AG10803 (cell line): ENCODE results near the gene FHIT.

Experiments
- DNase-seq: peaks from one replicate; pipeline ENCODE4 v3.0.0; 2010; ENCODE audit warnings: low read depth
- H3K4me3 ChIP-seq: 2 replicates; pipeline ENCODE4 v1.5.1; 2011; ENCODE audit warnings: mild to moderate bottlenecking, low read length, control low read depth
- TF ChIP-seq, protein P1 (sequence below): conservative IDR thresholded peaks from 2 replicates; pipeline ENCODE4 v1.5.1; 2011; ENCODE audit warnings: mild to moderate bottlenecking, low read length, control low read depth, inconsistent platforms

The FHIT gene

DNA sequence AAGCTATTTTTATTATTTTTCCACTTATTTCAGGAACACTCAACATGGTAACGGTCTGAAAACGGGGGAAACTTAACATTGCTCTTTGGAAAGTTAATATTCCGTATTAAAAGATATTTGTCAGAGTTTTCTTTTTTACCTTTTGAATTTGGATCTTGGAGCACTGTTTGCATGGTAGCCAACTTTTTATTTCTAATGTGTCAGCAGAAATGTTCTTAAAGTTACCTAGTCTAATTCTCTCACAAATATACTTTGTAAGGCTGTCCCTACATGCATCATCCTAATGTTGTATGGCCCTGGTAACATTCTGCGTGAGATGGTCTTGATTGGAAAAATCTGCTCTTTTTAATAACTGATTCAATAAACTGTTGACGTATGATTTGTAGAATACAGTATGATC is 719.5 kb downstream of the FHIT start:
- no peak for DNase-seq
- no peak overlapping the region for H3K4me3 ChIP-seq
- TF ChIP-seq, protein P1, sequence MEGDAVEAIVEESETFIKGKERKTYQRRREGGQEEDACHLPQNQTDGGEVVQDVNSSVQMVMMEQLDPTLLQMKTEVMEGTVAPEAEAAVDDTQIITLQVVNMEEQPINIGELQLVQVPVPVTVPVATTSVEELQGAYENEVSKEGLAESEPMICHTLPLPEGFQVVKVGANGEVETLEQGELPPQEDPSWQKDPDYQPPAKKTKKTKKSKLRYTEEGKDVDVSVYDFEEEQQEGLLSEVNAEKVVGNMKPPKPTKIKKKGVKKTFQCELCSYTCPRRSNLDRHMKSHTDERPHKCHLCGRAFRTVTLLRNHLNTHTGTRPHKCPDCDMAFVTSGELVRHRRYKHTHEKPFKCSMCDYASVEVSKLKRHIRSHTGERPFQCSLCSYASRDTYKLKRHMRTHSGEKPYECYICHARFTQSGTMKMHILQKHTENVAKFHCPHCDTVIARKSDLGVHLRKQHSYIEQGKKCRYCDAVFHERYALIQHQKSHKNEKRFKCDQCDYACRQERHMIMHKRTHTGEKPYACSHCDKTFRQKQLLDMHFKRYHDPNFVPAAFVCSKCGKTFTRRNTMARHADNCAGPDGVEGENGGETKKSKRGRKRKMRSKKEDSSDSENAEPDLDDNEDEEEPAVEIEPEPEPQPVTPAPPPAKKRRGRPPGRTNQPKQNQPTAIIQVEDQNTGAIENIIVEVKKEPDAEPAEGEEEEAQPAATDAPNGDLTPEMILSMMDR: no peak

DNA sequence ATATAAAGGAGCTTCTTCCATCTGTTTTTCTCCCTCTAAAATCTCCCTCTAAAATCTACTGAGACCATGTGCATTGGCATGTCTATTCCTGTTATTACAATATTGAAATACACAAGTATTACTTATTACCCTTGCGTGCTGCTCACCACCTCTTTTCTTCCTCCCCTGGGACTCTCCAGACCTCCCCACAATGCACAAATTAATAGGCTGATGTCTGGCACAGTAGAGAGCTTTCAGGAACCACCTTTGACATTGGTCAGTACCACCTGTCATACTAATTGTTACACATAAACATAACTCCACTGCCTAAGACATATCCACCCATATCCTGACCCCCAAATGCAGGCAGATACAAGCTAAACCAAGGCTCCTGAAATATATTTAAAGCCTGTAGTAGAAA is 722.6 kb downstream of the FHIT start:
- TF ChIP-seq, protein P1: no peak
- H3K4me3 ChIP-seq: no peak overlapping the region
- DNase-seq: no peak

DNA sequence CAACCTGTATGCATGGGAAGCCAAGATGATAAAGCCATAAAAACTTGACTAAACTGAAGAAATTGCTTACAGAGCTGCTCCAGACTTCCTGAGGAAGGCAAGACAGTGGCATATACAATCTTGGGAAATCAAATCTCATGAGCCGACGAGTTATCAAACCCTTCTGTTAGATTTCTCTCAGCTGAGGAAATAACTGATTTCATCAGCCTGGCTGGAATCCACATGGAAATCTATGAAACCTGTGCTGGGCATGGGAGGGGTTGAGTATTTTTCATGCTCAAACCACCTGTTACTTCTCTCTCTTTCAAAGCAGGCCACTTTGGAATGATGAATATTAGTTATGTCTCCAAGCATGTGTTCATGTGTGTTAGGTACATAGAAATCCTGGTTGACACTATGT is 727.7 kb downstream of the FHIT start:
- no peak overlapping the region for H3K4me3 ChIP-seq
- TF ChIP-seq, protein P1: no peak
- DNase-seq: no peak

DNA sequence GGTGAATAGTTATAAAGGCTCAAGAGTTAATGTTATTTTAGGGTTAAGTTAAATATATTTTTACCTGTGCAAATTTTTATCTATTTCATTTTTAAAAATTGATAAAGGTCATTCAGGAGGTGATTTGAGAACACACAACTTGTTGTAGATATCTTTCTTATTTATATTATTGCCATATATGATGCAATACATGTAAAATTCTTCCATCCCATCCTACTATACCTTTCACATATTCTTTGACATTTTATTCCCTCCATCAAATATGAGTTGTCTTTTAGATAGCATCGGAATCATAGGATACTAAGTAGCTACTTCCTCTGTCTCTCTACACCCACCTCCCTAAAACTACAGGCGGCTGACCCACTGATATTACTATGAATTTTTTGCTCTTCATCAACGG is 734.1 kb downstream of the FHIT start:
- TF ChIP-seq, protein P1: no peak
- no peak for DNase-seq
- no peak overlapping the region for H3K4me3 ChIP-seq

DNA sequence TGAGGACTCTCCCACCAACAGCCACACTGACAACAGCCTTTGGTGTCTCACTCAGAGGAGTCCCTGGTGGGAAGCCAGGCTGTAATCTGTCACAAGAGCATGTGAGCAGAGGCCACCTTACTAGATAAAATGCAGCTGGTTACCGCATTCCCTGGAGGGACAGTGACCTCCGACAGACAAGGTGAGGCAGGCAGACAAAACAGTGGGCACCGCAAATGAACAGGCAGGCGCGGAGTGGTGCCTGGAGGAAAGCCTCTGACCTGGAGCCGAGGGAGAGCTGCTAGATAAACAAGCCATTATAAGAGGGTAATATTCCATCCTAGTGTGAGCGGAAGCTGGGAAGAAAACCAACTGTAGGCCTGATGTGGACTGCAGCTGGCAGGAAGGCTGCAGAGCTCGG is 736.4 kb downstream of the FHIT start:
- TF ChIP-seq, protein P1: no peak
- H3K4me3 ChIP-seq: no peak overlapping the region
- DNase-seq: no peak

DNA sequence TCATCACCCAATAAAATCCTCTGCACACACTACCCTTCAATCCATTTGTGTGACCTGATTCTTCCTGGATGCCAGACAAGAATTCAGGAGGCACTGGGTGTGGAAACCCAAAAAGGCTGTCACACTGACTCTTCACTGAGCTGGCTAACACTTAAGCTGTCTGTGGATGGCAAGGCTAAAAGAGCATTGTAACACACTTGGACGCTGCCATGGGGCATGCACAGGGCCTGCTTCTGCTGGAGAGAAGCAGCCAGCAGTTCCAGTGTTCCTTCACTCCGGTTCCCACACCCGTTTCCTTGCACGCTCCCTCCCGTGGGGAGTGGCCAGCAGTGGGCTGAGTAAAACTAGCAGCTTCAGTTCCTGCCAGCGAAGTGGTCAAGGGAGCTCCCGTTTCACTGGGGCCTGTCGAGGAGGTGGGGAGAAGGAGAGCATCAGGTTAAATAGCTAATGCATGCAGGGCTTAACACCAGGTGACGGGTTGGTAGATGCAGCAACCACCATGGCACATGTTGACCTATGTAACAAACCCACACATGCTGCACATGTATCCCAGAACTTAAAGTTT is 737.1 kb downstream of the FHIT start:
- H3K4me3 ChIP-seq: no peak overlapping the region
- DNase-seq: no peak
- TF ChIP-seq, protein P1: no peak

DNA sequence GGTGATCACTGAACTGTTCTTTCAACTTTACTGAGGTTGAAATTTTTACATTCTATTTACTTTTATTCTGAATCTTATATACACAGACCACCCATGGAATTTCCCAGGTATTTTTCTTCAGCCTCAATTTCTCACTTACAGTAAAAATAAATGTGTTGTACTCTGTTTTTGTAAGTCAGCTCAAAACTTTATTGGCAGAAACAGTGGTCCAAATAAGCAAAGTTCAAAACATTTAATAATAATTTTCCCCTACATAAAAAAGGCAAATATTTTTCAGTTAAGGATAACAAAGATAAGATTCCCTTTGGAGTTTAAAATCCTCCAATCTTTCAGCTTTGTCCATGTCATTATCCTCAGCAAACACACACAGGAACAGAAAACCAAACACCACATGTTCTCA is 738.0 kb downstream of the FHIT start:
- no peak overlapping the region for H3K4me3 ChIP-seq
- DNase-seq: no peak
- TF ChIP-seq, protein P1: no peak
